HG02678 (cell line): ENCODE results near the gene PRX.
"Not testable (repeated sequence)": the region's sequence is repeated elsewhere in the genome, so short reads cannot be mapped to it uniquely, and the experiment has no call there.

Experiments used
- ATAC-seq: cut with Tn5 transposase; IDR thresholded peaks from one replicate; pipeline ENCODE4 v1.9.1; 2021; ENCODE audit warnings: mild to moderate bottlenecking, moderate library complexity; ENCODE audit not compliant: unreplicated experiment

The PRX gene

GRCh38 chr19:40433391-40434216 lies 20.4 kb upstream of the PRX start:
- ATAC-seq, result peak; percentile 70

GRCh38 chr19:40432760-40433159 lies 19.6 kb upstream of the PRX start:
- not testable (repeated sequence) for ATAC-seq

- no peak for ATAC-seq
Observed at GRCh38 chr19:40431698-40432097, 18.5 kb upstream of the PRX start.

GRCh38 chr19:40430242-40430641 lies 17.1 kb upstream of the PRX start:
- not testable (repeated sequence) for ATAC-seq

- not testable (repeated sequence) for ATAC-seq
Observed at GRCh38 chr19:40428197-40428596, 15.0 kb upstream of the PRX start.

- ATAC-seq, result peak; percentile 87
Observed at GRCh38 chr19:40425450-40426287, 12.5 kb upstream of the PRX start, which contains the start of gene SERTAD1. Gene SERTAD1, minus strand, starts transcription at chr19:40425992. Its CDS starts 2,446 bp downstream, at chr19:40423546.

- ATAC-seq, result no peak
Observed at GRCh38 chr19:40424637-40425449, 11.7 kb upstream of the PRX start.

GRCh38 chr19:40423938-40424337 lies 10.8 kb upstream of the PRX start:
- ATAC-seq, result no peak

- no peak for ATAC-seq
Observed at GRCh38 chr19:40422748-40423566, 9.8 kb upstream of the PRX start.

- no peak for ATAC-seq
Observed at GRCh38 chr19:40421993-40422747, 9.0 kb upstream of the PRX start.

GRCh38 chr19:40420766-40421765 lies 7.9 kb upstream of the PRX start:
- ATAC-seq, result peak; percentile 43

- no peak for ATAC-seq
Observed at GRCh38 chr19:40420451-40420765, 7.2 kb upstream of the PRX start.

GRCh38 chr19:40419780-40420179 lies 6.6 kb upstream of the PRX start:
- ATAC-seq, result no peak

GRCh38 chr19:40419066-40419612 lies 6.0 kb upstream of the PRX start:
- ATAC-seq, result no peak

- no peak for ATAC-seq
Observed at GRCh38 chr19:40418040-40418439, 4.9 kb upstream of the PRX start.

- ATAC-seq, result no peak
Observed at GRCh38 chr19:40417643-40417981, 4.4 kb upstream of the PRX start.

GRCh38 chr19:40416918-40417642 lies 3.9 kb upstream of the PRX start:
- no peak for ATAC-seq

GRCh38 chr19:40415768-40416167 lies 2.6 kb upstream of the PRX start:
- ATAC-seq, result no peak
